ENCODE measurements around the gene BCL2L2. TPM values are rescaled to one million over a fixed set of nuclear protein-coding genes. Genes with fewer than 3 reads are reported as not detected.

The BCL2L2 gene
- total and polyA plus RNA-seq, 10 of the 15 experiments (the other 5 are each of a cell fraction or from before 2014, with no cell fraction given), result 1.4 to 14.7 (median 7.1) TPM

GRCh38 chr14:23301288-23301968 is 5.2 kb upstream of the BCL2L2 start (continued):
- TF ChIP-seq CTCF (IDR thresholded peaks at IDR 0.05 in 2 of 3, conservative IDR thresholded peaks at IDR 0.05 in 1 of 3; ENCODE audit: control insufficient read depth in 2 of 3, extremely low read depth in 1 of 3, insufficient read depth in 1 of 3, low read depth in 3 of 3, low read length in 3 of 3) (peak; percentile 72 to 88 (median 73)), NR2F1 (conservative IDR thresholded peaks at IDR 0.05) (peak; percentile 60; the same call in 1 of the 2 replicates), LARP7 (IDR thresholded peaks at IDR 0.05) (peak; percentile 86), ZNF207 (IDR thresholded peaks at IDR 0.05; ENCODE audit: borderline replicate concordance) (peak; percentile 93; the same call in 1 of the 2 replicates), SMAD5 (IDR thresholded peaks at IDR 0.05; ENCODE audit: low read depth) (peak; percentile 27), SKIL (IDR thresholded peaks at IDR 0.05; ENCODE audit: low read depth, poor library complexity, severe bottlenecking) (no peak), STAT3 (IDR thresholded peaks at IDR 0.05; ENCODE audit: low read depth, low read length) (no peak), TCF3 (IDR thresholded peaks at IDR 0.05; ENCODE audit: borderline replicate concordance, insufficient read depth, low read depth, low read length) (0 out of 2 replicates have a peak, but pooled peaks have one; percentile 29), NRF1 (conservative IDR thresholded peaks at IDR 0.05; ENCODE audit: low read depth, low read length) (peak; percentile 59; the same call in 1 of the 2 replicates), SIX5 (IDR thresholded peaks at IDR 0.05; ENCODE audit: low read depth, low read length, severe bottlenecking) (no peak), TAF1 (IDR thresholded peaks at IDR 0.05; ENCODE audit: borderline replicate concordance, low read depth, low read length) (0 out of 2 replicates have a peak, but pooled peaks have one; percentile 46), MEF2A (IDR thresholded peaks at IDR 0.05; ENCODE audit: insufficient read depth, low read depth, low read length) (0 out of 2 replicates have a peak, but pooled peaks have one; percentile 51), EED (IDR thresholded peaks at IDR 0.05; ENCODE audit: low read depth) (peak; percentile 56; the same call in 1 of the 2 replicates), IKZF2 (IDR thresholded peaks at IDR 0.05) (peak in 1 of 2 experiments; percentile 23; a peak in 2 of 4 replicates), RB1 (IDR thresholded peaks at IDR 0.05; ENCODE audit: borderline replicate concordance) (peak; percentile 93), ATF2 (IDR thresholded peaks at IDR 0.05; ENCODE audit: low read length) (no peak), ZBTB11 (CRISPR knock-in tag; IDR thresholded peaks at IDR 0.05) (no peak), SPI1 (IDR thresholded peaks at IDR 0.05; ENCODE audit: borderline replicate concordance, insufficient read depth, low read depth, low read length) (no peak)

All from GM12878 (cell line).